GM12878 (cell line): Measurements from ENCODE around the gene SEMA4D. TPM values are rescaled to one million over a fixed set of nuclear protein-coding genes. Genes with fewer than 3 reads are reported as not detected.

Source experiments
- ATAC-seq: fragments of 200-7000 bp; cut with Tn5 transposase; 3 replicates; pipeline ENCODE4 v1.9.1; 2020; ENCODE audit warnings: mild to moderate bottlenecking, moderate library complexity
- BruUV-seq: library from RNA; stranded (reverse); fragments of 400-500 nt; replicated peaks from 2 replicates; lab custom pipeline; 2021; lab: Mats Ljungman, UMichigan
- CTCF ChIA-PET: fragments of 300-600 bp; sonication (Branson Sonifier 250); formaldehyde crosslinking; extraction: SDS; loops from one replicate; lab custom pipeline; 2021; ENCODE audit warnings: inconsistent platforms; lab: Yijun Ruan, JAX
- POLR2A ChIA-PET: fragments of 350-600 bp; formaldehyde crosslinking; extraction: SDS; loops from one replicate; lab custom pipeline; 2021; ENCODE audit warnings: inconsistent platforms; lab: Charles Lee
- RAD21 ChIA-PET: fragments of 300-600 bp; sonication (Branson Sonifier 250); formaldehyde crosslinking; loops from one replicate; lab custom pipeline; 2023; ENCODE audit warnings: antibody characterized with exemption; ENCODE audit not compliant: unreplicated experiment; lab: Charles Lee
- SMC1A ChIA-PET: fragments of 300-600 bp; sonication (Branson Sonifier 250); formaldehyde crosslinking; loops from one replicate; lab custom pipeline; 2023; ENCODE audit not compliant: unreplicated experiment, uncharacterized antibody; lab: Charles Lee
- DNase-seq: peaks from one replicate; pipeline ENCODE4 v3.0.0-alpha.2; 2011; ENCODE audit warnings: low read depth, low spot score
- FAIRE-seq: peaks from 3 replicates; lab custom pipeline; 2011; peaks lifted over from hg19 to GRCh38; lab: Jason Lieb, UNC
- H2AFZ ChIP-seq: 2 replicates; pipeline ENCODE4 v1.6.0; 2011; ENCODE audit warnings: low read depth, low read length, control low read depth; ENCODE audit not compliant: control insufficient read depth
- H3K27ac ChIP-seq: 2 replicates; pipeline ENCODE4 v1.5.1; 2011; ENCODE audit warnings: control low read depth; ENCODE audit not compliant: control insufficient read depth, insufficient read depth
- H3K27me3 ChIP-seq, 2 experiments: replicated peaks in 1 of 2; 2 replicates each; pipeline versions ENCODE4 v1.6.0 to v1.6.1; 2011; ENCODE audit warnings: low read length in 1 of 2; ENCODE audit not compliant: control insufficient read depth in 2 of 2, insufficient read depth in 2 of 2
- H3K36me3 ChIP-seq, 2 experiments: 2 replicates each; pipeline ENCODE4 v1.5.1; 2011; ENCODE audit warnings: low read length in 1 of 2; ENCODE audit not compliant: control insufficient read depth in 2 of 2, insufficient read depth in 2 of 2
- H3K4me1 ChIP-seq: 2 replicates; pipeline ENCODE4 v1.6.1; 2011; ENCODE audit warnings: mild to moderate bottlenecking, low read length, moderate library complexity, mixed read lengths; ENCODE audit not compliant: control insufficient read depth, insufficient read depth
- H3K4me2 ChIP-seq: 2 replicates; pipeline ENCODE4 v1.6.0; 2011; ENCODE audit warnings: control low read depth; ENCODE audit not compliant: control insufficient read depth, insufficient read depth
- H3K4me3 ChIP-seq: fragments of 200-600 bp; sonication (generic); 2 replicates; pipeline ENCODE4 v1.5.1; 2016
- H3K79me2 ChIP-seq: 2 replicates; pipeline ENCODE4 v1.6.0; 2011; ENCODE audit warnings: low read length; ENCODE audit not compliant: control insufficient read depth, insufficient read depth
- H3K9ac ChIP-seq: 2 replicates; pipeline ENCODE4 v1.8.0; 2011; ENCODE audit warnings: low read length, control low read depth, mixed read lengths; ENCODE audit not compliant: control insufficient read depth, insufficient read depth
- H3K9me3 ChIP-seq: replicated peaks from 3 replicates; pipeline ENCODE4 v1.5.1; 2011; ENCODE audit warnings: mild to moderate bottlenecking, low read length; ENCODE audit not compliant: control insufficient read depth, insufficient read depth
- H4K20me1 ChIP-seq: 2 replicates; pipeline ENCODE4 v1.6.0; 2011; ENCODE audit not compliant: control insufficient read depth, insufficient read depth
- ASH2L ChIP-seq: fragments of 300-600, 200-600 bp; sonication (generic); IDR thresholded peaks from 2 replicates; pipeline ENCODE4 v1.6.1; 2017; ENCODE audit warnings: low read depth, mild to moderate bottlenecking, borderline replicate concordance
- FOXK2 ChIP-seq: fragments of 450-650 bp; IDR thresholded peaks from 2 replicates; pipeline ENCODE4 v1.6.1; 2017; ENCODE audit warnings: mild to moderate bottlenecking, moderate library complexity
- NBN ChIP-seq: fragments of 450-650 bp; IDR thresholded peaks from 2 replicates; pipeline ENCODE4 v1.6.1; 2016
- NFYB ChIP-seq: IDR thresholded peaks from 2 replicates; pipeline ENCODE4 v1.6.1; 2011; ENCODE audit warnings: low read depth, mild to moderate bottlenecking, low read length, improper control_type of control experiment, moderate library complexity; ENCODE audit not compliant: insufficient read depth
- NR2C1 ChIP-seq: fragments of 450-650 bp; IDR thresholded peaks from 2 replicates; pipeline ENCODE4 v1.6.1; 2017; ENCODE audit warnings: antibody characterized with exemption, mild to moderate bottlenecking, moderate library complexity
- NRF1 ChIP-seq: conservative IDR thresholded peaks from 2 replicates; pipeline ENCODE4 v1.6.1; 2011; ENCODE audit warnings: mild to moderate bottlenecking, low read depth, low read length, improper control_type of control experiment
- RBBP5 ChIP-seq: fragments of 200-600 bp; sonication (generic); conservative IDR thresholded peaks from 2 replicates; pipeline ENCODE4 v1.6.1; 2016
- TARDBP ChIP-seq: IDR thresholded peaks from 2 replicates; pipeline ENCODE4 v1.6.1; 2016; ENCODE audit warnings: borderline replicate concordance
- ZBTB11 ChIP-seq: fragments of 450-650 bp; formaldehyde crosslinking; IDR thresholded peaks from 2 replicates; pipeline ENCODE4 v1.5.0; 2022; ENCODE audit warnings: mild to moderate bottlenecking, missing genetic modification characterization
- WGBS: methylation state at CpG from one replicate; pipeline ENCODE4 v1.1.6; 2016; ENCODE audit warnings: low lambda C conversion rate; ENCODE audit not compliant: insufficient replicate concordance, insufficient coverage; ENCODE audit errors: missing lambda C conversion rate; 5-methylcytosine and 5-hydroxymethylcytosine counted together
- in situ Hi-C: fragments of 300-500 bp; cut with MboI; formaldehyde crosslinking; loops from 9 replicates; pipeline ENCODE4 v1.14.3; 2018; ENCODE audit warnings: mixed read lengths
- intact Hi-C: fragments of 100-400 bp; cut with micrococcal nuclease; formaldehyde crosslinking; loops from one replicate; pipeline ENCODE4 v1.14.2; 2022; ENCODE audit not compliant: unreplicated experiment
- polyA plus RNA-seq, 11 experiments: library from polyadenylated mRNA; depleted of rRNA in 4 of 11; unstranded in 6 of 11; stranded (reverse) in 5 of 11; fragments of >200 nt; fragmentation: Nextera tagmentation in 4 of 11; fragmentation: Illumina TruSeq in 1 of 11; extraction: Ambion mirVana in 4 of 11; extraction: Trizol in 1 of 11; gene quantifications; 1 replicate in 1 of 11; 2 replicates in 10 of 11; pipeline versions ENCODE4 v1.2.1 to v1.2.3, GENCODE V29; 2011 to 2016; ENCODE audit warnings: inconsistent platforms in 2 of 11, missing spikeins in 2 of 11, low read depth in 1 of 11
- total RNA-seq, 4 experiments: library from RNA; depleted of rRNA in 3 of 4; stranded (reverse); fragments of >200 nt in 3 of 4; fragmentation: Illumina TruSeq in 1 of 4; extraction: Trizol in 1 of 4; gene quantifications; 2 replicates each; pipeline versions ENCODE4 v1.2.1 to v1.2.3, GENCODE V29; 2013 to 2021

Gene SEMA4D
- total and polyA plus RNA-seq, 10 of the 15 experiments (the other 5 are each of a cell fraction or from before 2014, with no cell fraction given): 15.1 to 136 (median 39.6) TPM

DNA sequence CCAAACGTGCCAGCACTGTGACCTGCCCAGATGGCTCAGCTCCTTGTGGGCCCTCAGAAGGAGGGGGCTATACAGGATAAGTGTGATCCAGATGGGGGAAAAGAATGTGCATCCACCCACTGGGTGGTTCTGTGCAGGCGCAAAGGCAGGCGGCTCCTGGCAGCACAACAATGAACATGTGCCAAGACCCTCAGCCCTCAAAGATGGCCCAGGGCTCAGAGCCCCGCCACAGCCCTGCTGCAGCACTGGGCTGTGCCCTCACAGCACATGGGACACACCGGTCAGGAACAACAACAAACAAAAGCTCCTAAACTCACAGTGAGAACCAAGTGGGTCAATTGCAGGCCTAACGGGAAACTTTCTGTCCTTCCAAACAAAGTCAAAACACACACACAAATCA lies 4.7 kb downstream of the SEMA4D start (continued):
- TF ChIP-seq ZBTB11 (no peak), FOXK2 (no peak), NBN (no peak)

DNA sequence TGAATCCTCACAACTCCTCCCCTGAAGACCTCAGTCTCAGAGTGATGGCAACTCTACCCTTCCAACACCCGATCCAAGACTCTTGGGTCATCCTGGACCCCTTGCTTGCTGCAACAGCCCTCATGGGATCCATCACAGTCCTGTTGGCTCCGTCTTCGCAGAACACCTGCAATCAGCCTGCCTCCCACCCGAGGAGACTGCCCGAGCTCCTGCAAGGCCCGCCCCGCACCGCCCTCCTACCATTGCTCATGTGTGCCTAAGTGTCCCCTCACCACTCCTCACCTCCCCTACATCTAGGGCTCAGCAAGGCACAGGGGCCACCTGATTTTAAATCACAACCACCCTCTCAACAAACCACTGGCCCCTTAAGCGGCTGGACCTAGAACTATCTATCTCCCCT lies 5.3 kb downstream of the SEMA4D start:
- POLR2A ChIA-PET: interaction anchor here (0.6 to 1.8 kb wide), 2 partner anchors 9 to 29 kb away, joined by 3 to 4 read pairs; no protein-coding TSS in a partner anchor
- Histone ChIP-seq H4K20me1 (peaks cover 8% of the 10 kb centered on the region; the same call in 1 of the 2 replicates), H3K4me1 (peaks cover 45% of the 10 kb centered on the region), H3K4me2 (peak overlapping the region; percentile 74), H3K4me3 (peak overlapping the region; percentile 31; the same call in 1 of the 2 replicates), H3K27ac (no peak overlapping the region), H3K9me3 (no peaks in the 10 kb centered on the region), H3K36me3 (peaks cover 0 to 5% of the 10 kb centered on the region in 2 experiments; a peak in 1 of 4 replicates), H2AFZ (no peak overlapping the region), H3K79me2 (peaks cover 98% of the 10 kb centered on the region), H3K9ac (no peak overlapping the region), H3K27me3 (no peaks in the 10 kb centered on the region)
- ATAC-seq (no peak), FAIRE-seq (no peak), DNase-seq (no peak)
- SMC1A ChIA-PET: interaction anchor here (1.5 to 2.0 kb wide), 3 partner anchors 28 to 66 kb away, joined by 3 to 8 read pairs (median 4); no protein-coding TSS in a partner anchor
- BruUV-seq: no TSS peak
- intact Hi-C loops (loop anchor here (10.0 kb wide), 1 partner anchor 178 kb away; the partner anchor contains the start of genes CKS2 and SECISBP2), in situ Hi-C loops (no loop called here)
- WGBS: over 99% methylated on average over 9 of the region's 9 CpGs
- CTCF ChIA-PET: no interaction called here
- RAD21 ChIA-PET: no interaction called here
- no peak for TF ChIP-seq NR2C1
- no peak for TF ChIP-seq RBBP5
- TF ChIP-seq TARDBP: no peak
- TF ChIP-seq ASH2L: no peak
- TF ChIP-seq NFYB: no peak
- TF ChIP-seq NRF1: no peak
